COLO668 (cell line): ENCODE data around the gene HP1BP3.
A peak's percentile ranks its signal among the peaks of the same experiment; 100 is the strongest.
"Not testable (repeated sequence)": the region's sequence is repeated elsewhere in the genome, so short reads cannot be mapped to it uniquely, and the experiment has no call there.

ENCODE experiments used
- DNase-seq: peaks from one replicate; lab custom pipeline; 2025; ENCODE audit not compliant: unreplicated experiment; lab: John Stamatoyannopoulos, UW

The HP1BP3 gene

GRCh38 chr1:20727746-20728316 lies 59.3 kb downstream of the HP1BP3 start:
- peak; percentile 63 for DNase-seq

GRCh38 chr1:20726932-20727745 lies 60.0 kb downstream of the HP1BP3 start:
- no peak for DNase-seq

GRCh38 chr1:20726118-20726911 lies 60.8 kb downstream of the HP1BP3 start:
- no peak for DNase-seq

GRCh38 chr1:20725189-20726117 lies 61.7 kb downstream of the HP1BP3 start:
- DNase-seq: peak; percentile 97

GRCh38 chr1:20724364-20725188 lies 62.5 kb downstream of the HP1BP3 start:
- no peak for DNase-seq

GRCh38 chr1:20723537-20724363 lies 63.4 kb downstream of the HP1BP3 start:
- DNase-seq: peak; percentile 40

- DNase-seq: no peak
These were observed 64.0 kb downstream of the HP1BP3 start for GRCh38 chr1:20723159-20723536.

- no peak for DNase-seq
These were observed 65.7 kb downstream of the HP1BP3 start for GRCh38 chr1:20721117-20722061.

GRCh38 chr1:20720631-20721091 lies 66.4 kb downstream of the HP1BP3 start:
- DNase-seq: no peak

- DNase-seq: no peak
These were observed 67.1 kb downstream of the HP1BP3 start for GRCh38 chr1:20719871-20720620.

- no peak for DNase-seq
These were observed 67.8 kb downstream of the HP1BP3 start for GRCh38 chr1:20719261-20719660.

GRCh38 chr1:20718343-20718882 lies 68.7 kb downstream of the HP1BP3 start:
- DNase-seq: not testable (repeated sequence)

GRCh38 chr1:20717452-20718342 lies 69.4 kb downstream of the HP1BP3 start, which contains the start of gene KIF17:
TSS of gene KIF17 (minus strand) at chr1:20718007. CDS start at chr1:20717706, 301 bp downstream.
- DNase-seq: peak; percentile 93

GRCh38 chr1:20716232-20716631 lies 70.9 kb downstream of the HP1BP3 start:
- DNase-seq: peak; percentile 71

- no peak for DNase-seq
These were observed 71.7 kb downstream of the HP1BP3 start for GRCh38 chr1:20715406-20715805.

GRCh38 chr1:20713440-20713839 lies 73.7 kb downstream of the HP1BP3 start:
- DNase-seq: no peak
